Measurements from ENCODE around the gene ZFYVE27.

DNA sequence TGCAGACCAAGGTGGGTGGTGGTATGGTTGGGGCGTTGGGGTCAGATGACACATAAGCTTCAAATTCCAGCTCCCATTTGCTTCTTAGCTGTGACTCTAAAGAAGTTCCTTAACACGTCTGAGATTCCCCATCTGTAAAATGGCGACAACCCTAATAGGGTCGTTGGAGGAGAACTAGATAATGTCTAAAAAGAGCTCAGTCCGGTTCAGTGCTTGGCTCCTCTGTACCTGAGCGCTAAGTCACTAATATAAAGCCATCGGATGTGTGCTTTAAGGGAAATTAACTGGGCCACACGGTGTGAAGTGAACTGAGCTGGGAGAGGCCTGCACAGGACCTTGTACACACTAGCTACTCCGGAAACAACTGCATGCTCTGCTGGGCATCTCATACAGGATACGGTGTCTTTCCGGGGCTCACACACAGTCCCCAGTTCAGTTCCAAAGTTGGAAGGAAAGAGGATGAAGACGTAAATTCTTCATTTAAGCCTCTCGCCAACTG lies 476 bp upstream of the ZFYVE27 start:
- TF ChIP-seq CTCF (IDR thresholded peaks at IDR 0.05) = no peak
- TF ChIP-seq POLR2A (IDR thresholded peaks at IDR 0.05) = no peak
